Stimulated activated naive B cell treated with anti-CD40 and anti-IgM and Interleukin-4, amounts not matched to agents 10 μg/mL and 1 μg/mL and 100 μg/mL, for 72 hours (primary cell): ENCODE results near the gene TENM4.

Source experiments
- ATAC-seq, 2 donors: fragments of 150-1000 bp; cut with Tn5 transposase; replicated peaks; 2 replicates each; pipeline ENCODE4 v1.10.0; 2021; ENCODE audit warnings: moderate library complexity in 1 of 2
- DNase-seq: peaks from one replicate; pipeline ENCODE4 v3.0.0; 2021
- H3K27ac Mint-ChIP-seq: one replicate; pipeline ENCODE4 v1.8.0; 2022; ENCODE audit warnings: mild to moderate bottlenecking, mixed read lengths
- H3K27me3 Mint-ChIP-seq, 2 donors: one replicate each; pipeline ENCODE4 v1.8.0; 2022; ENCODE audit warnings: mixed read lengths in 2 of 2
- H3K36me3 Mint-ChIP-seq, 2 donors: one replicate each; pipeline ENCODE4 v1.8.0; 2022; ENCODE audit warnings: mixed read lengths in 2 of 2, mild to moderate bottlenecking in 1 of 2
- H3K4me1 Mint-ChIP-seq, 2 donors: one replicate each; pipeline ENCODE4 v1.8.0; 2022; ENCODE audit warnings: mixed read lengths in 2 of 2, mild to moderate bottlenecking in 1 of 2
- H3K4me3 Mint-ChIP-seq, 2 donors: one replicate each; pipeline ENCODE4 v1.8.0; 2022; ENCODE audit warnings: mild to moderate bottlenecking in 2 of 2, mixed read lengths in 2 of 2, moderate library complexity in 1 of 2
- H3K9me3 Mint-ChIP-seq, 2 donors: one replicate each; pipeline ENCODE4 v1.8.0; 2022; ENCODE audit warnings: mixed read lengths in 2 of 2, mild to moderate bottlenecking in 1 of 2

The TENM4 gene

GRCh38 chr11:78943154-78943553 is 497.7 kb downstream of the TENM4 start:
- DNase-seq (no peak), ATAC-seq (no peak)
- Mint-ChIP-seq H3K4me3 (no peak overlapping the region), H3K9me3 (peaks cover 0 to 2% of the 10 kb centered on the region in 2 donors), H3K4me1 (no peaks in the 10 kb centered on the region), H3K27me3 (peaks cover 10 to 13% of the 10 kb centered on the region in 2 donors), H3K27ac (no peak overlapping the region), H3K36me3 (no peaks in the 10 kb centered on the region)

- Mint-ChIP-seq H3K9me3 (no peaks in the 10 kb centered on the region), H3K4me3 (no peak overlapping the region), H3K27me3 (peaks cover 13 to 19% of the 10 kb centered on the region in 2 donors), H3K27ac (no peak overlapping the region), H3K4me1 (no peaks in the 10 kb centered on the region), H3K36me3 (no peaks in the 10 kb centered on the region)
- DNase-seq (no peak), ATAC-seq (no peak)
These were observed 499.5 kb downstream of the TENM4 start for GRCh38 chr11:78941226-78941851.

DNA sequence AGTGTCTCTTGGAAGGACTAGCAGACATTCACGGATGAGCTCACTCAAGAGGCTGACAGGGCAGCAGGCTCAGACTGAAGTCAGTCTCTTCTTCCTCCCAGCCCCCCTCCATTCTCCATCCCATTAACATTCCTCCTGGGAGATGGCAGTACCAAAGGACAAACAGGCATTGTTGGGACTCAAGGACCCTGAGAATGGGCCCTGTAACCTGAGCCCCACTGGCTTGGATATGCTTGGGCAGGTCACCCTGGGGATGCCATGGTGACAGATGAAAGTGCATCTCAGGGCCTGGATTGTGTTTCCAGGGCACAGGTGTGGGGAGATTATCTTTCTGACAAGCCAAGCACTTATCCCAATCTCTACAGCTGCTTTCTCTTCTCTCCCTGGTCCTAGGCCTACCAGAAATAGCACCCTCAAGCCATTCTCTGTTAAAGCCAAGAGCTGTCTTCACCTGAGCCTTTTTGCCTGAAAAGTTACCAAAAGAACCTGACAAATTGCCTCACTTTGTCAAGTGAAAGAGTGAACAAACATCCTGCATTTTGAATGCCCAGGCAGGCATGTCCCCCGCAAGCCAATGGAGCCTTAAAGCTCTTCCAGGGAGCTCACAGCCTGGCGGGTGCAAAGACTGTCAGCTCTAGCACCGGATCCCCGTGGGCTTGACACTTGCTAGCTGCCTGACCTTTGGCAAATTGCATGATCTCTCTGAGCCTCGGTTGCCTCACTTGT is 500.2 kb downstream of the TENM4 start:
- ATAC-seq (no peak), DNase-seq (no peak)
- Mint-ChIP-seq H3K27ac (no peak overlapping the region), H3K9me3 (no peaks in the 10 kb centered on the region), H3K36me3 (no peaks in the 10 kb centered on the region), H3K4me1 (no peaks in the 10 kb centered on the region), H3K4me3 (no peak overlapping the region), H3K27me3 (peaks cover 16 to 19% of the 10 kb centered on the region in 2 donors)

DNA sequence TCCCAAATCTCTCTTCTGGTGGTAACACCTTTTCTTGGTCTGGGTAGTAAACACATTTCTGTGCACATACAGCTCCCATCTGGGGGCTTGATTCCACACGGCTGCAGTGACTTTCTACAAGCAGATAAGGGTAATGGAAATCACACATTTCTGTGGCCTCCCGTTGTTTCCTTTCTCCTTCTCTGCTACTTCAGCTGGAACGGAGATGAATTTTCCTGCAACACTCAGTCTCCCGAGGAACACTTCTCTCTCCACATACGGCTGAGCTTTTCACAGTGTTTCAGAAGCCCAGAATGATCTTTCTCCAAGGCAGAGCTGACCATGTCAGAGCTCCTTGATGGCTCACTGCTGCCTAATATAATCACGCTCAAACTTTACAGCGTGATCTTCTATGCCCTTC is 501.9 kb downstream of the TENM4 start:
- Mint-ChIP-seq H3K27ac (no peak overlapping the region), H3K4me1 (no peaks in the 10 kb centered on the region), H3K9me3 (no peaks in the 10 kb centered on the region), H3K27me3 (peaks cover 16 to 19% of the 10 kb centered on the region in 2 donors), H3K36me3 (no peaks in the 10 kb centered on the region), H3K4me3 (no peak overlapping the region)
- ATAC-seq, result no peak
- no peak for DNase-seq

- no peaks in the 10 kb centered on the region for H3K36me3 Mint-ChIP-seq
- H3K27ac Mint-ChIP-seq, result no peak overlapping the region
- H3K9me3 Mint-ChIP-seq, result no peaks in the 10 kb centered on the region
- no peaks in the 10 kb centered on the region for H3K4me1 Mint-ChIP-seq
- H3K27me3 Mint-ChIP-seq, result peaks cover 15 to 19% of the 10 kb centered on the region in 2 donors
- no peak overlapping the region for H3K4me3 Mint-ChIP-seq
- ATAC-seq, result no peak
- no peak for DNase-seq
These were observed 502.8 kb downstream of the TENM4 start for GRCh38 chr11:78938036-78938435.

DNA sequence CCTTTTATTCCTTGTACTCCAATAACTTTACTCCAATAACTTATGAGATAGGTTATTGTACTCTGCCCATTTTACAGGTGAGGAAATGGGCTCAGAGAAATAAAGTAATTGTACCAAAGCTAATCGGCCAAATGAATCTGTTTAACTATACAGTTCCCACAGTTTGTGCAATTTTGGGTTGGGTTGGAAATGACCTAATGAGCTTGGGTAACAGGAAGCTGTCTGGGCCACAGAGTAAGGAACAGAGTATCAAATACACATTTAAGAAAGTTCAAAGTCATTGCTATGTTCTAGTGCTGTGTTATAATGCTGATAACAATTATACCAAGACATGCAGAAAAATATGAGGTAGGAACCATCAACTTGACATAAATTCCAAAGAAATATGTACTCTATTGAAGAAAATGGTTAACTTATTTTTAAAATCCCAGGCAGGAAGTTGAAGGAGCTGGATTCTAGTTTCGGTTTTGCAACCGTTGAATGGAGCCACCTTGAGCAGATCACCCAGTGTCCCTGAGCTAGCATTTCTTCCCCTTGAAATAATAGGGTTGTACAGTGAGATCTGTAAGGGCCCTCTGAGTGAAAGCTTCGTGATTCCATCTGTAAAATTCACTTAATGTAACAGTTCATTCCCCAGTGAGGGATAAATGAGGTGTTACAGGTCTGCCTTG is 505.3 kb downstream of the TENM4 start:
- DNase-seq (no peak), ATAC-seq (no peak)
- Mint-ChIP-seq H3K27ac (no peak overlapping the region), H3K27me3 (peaks cover 11 to 15% of the 10 kb centered on the region in 2 donors), H3K4me1 (no peaks in the 10 kb centered on the region), H3K36me3 (no peaks in the 10 kb centered on the region), H3K4me3 (no peak overlapping the region), H3K9me3 (no peaks in the 10 kb centered on the region)

- Mint-ChIP-seq H3K4me3 (no peak overlapping the region), H3K27ac (no peak overlapping the region), H3K27me3 (peaks cover 8 to 11% of the 10 kb centered on the region in 2 donors), H3K9me3 (no peaks in the 10 kb centered on the region), H3K4me1 (no peaks in the 10 kb centered on the region), H3K36me3 (no peaks in the 10 kb centered on the region)
- DNase-seq, result no peak
- ATAC-seq, result no peak
These were observed 507.5 kb downstream of the TENM4 start for GRCh38 chr11:78933350-78933749.

GRCh38 chr11:78932757-78933156 is 508.1 kb downstream of the TENM4 start:
- H3K36me3 Mint-ChIP-seq, result no peaks in the 10 kb centered on the region
- H3K27me3 Mint-ChIP-seq, result peaks cover 6 to 9% of the 10 kb centered on the region in 2 donors
- no peak overlapping the region for H3K4me3 Mint-ChIP-seq
- no peak overlapping the region for H3K27ac Mint-ChIP-seq
- H3K9me3 Mint-ChIP-seq, result no peaks in the 10 kb centered on the region
- no peaks in the 10 kb centered on the region for H3K4me1 Mint-ChIP-seq
- DNase-seq (no peak), ATAC-seq (no peak)

GRCh38 chr11:78931891-78932290 is 508.9 kb downstream of the TENM4 start:
- H3K4me1 Mint-ChIP-seq, result no peaks in the 10 kb centered on the region
- no peaks in the 10 kb centered on the region for H3K9me3 Mint-ChIP-seq
- ATAC-seq (no peak), DNase-seq (no peak)
- peaks cover 0 to 10% of the 10 kb centered on the region in 2 donors for H3K27me3 Mint-ChIP-seq
- H3K4me3 Mint-ChIP-seq, result no peak overlapping the region
- no peak overlapping the region for H3K27ac Mint-ChIP-seq
- no peaks in the 10 kb centered on the region for H3K36me3 Mint-ChIP-seq

DNA sequence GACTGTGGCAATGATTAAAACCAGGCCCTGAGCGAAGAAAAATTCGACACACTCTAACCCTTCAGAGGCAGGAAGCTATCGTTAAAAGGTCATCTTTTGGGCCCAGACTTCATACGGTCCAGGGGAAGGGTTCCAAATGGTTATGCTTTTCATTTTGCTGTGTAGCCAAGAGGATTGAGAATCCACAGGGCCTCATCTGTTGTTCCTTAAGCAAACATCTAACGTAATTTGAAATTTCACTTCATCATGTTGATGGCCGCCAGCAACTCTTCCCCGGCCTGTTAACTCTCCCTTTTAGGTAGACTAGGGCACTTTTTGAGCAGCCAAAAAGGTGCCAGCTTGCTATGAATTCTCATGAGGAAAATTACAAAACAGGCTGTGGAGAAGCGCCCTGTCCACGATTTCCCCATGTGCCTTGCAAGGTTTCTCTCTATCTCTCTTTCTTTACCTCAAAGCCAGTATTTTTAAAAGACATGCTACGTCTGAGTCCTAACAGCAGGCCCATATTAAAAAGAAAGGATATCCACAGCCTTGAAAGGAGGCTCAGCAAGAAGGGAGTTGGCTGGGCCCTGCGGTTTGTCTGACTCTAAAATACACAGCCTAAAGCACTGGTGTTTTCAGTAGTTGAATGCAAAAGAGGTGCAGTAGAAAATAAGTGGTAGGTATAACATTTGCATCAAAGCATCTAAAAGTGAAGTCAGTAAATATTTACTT is 509.9 kb downstream of the TENM4 start:
- Mint-ChIP-seq H3K4me1 (no peaks in the 10 kb centered on the region), H3K27me3 (peaks cover 0 to 9% of the 10 kb centered on the region in 2 donors), H3K36me3 (no peaks in the 10 kb centered on the region), H3K27ac (no peak overlapping the region), H3K4me3 (no peak overlapping the region), H3K9me3 (no peaks in the 10 kb centered on the region)
- DNase-seq, result no peak
- ATAC-seq, result no peak

GRCh38 chr11:78929906-78930220 is 511.0 kb downstream of the TENM4 start:
- peaks cover 4 to 14% of the 10 kb centered on the region in 2 donors for H3K27me3 Mint-ChIP-seq
- no peaks in the 10 kb centered on the region for H3K4me1 Mint-ChIP-seq
- no peaks in the 10 kb centered on the region for H3K9me3 Mint-ChIP-seq
- H3K27ac Mint-ChIP-seq, result no peak overlapping the region
- no peaks in the 10 kb centered on the region for H3K36me3 Mint-ChIP-seq
- H3K4me3 Mint-ChIP-seq, result no peak overlapping the region
- no peak for ATAC-seq
- DNase-seq, result no peak

- Mint-ChIP-seq H3K27me3 (peaks cover 6 to 15% of the 10 kb centered on the region in 2 donors), H3K4me1 (no peaks in the 10 kb centered on the region), H3K4me3 (no peak overlapping the region), H3K36me3 (no peaks in the 10 kb centered on the region), H3K9me3 (no peaks in the 10 kb centered on the region), H3K27ac (no peak overlapping the region)
- ATAC-seq (no peak), DNase-seq (no peak)
These were observed 511.5 kb downstream of the TENM4 start for GRCh38 chr11:78929207-78929905.

DNA sequence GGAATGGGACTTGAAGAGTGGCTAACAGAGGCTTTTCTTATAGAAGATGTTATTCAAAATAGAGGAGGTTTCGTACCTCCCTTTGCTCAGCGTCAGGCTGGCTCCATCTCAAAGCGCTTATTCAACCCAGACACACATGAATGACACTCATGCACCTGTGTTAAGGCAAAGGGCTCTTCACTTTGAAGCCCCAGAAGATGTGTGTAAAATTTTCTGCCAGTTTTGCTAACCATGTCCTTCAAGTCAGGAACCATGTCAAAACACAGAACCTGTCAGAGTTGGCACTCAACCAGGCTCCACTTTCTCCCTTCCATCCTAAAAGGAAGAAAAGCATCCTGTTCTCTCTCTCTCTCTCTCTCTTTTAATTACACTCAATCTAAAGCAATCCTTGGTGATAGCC is 513.3 kb downstream of the TENM4 start:
- no peaks in the 10 kb centered on the region for H3K4me1 Mint-ChIP-seq
- DNase-seq (no peak), ATAC-seq (no peak)
- no peak overlapping the region for H3K4me3 Mint-ChIP-seq
- no peaks in the 10 kb centered on the region for H3K9me3 Mint-ChIP-seq
- H3K36me3 Mint-ChIP-seq, result no peaks in the 10 kb centered on the region
- peaks cover 10 to 15% of the 10 kb centered on the region in 2 donors for H3K27me3 Mint-ChIP-seq
- H3K27ac Mint-ChIP-seq, result no peak overlapping the region
